ENCODE results near the gene ACTN2. TPM values are rescaled to one million over a fixed set of nuclear protein-coding genes. Genes with fewer than 3 reads are reported as not detected.

ACTN2 gene
- total RNA-seq, 1 donor from 2014 or later: 2.4 TPM

DNA sequence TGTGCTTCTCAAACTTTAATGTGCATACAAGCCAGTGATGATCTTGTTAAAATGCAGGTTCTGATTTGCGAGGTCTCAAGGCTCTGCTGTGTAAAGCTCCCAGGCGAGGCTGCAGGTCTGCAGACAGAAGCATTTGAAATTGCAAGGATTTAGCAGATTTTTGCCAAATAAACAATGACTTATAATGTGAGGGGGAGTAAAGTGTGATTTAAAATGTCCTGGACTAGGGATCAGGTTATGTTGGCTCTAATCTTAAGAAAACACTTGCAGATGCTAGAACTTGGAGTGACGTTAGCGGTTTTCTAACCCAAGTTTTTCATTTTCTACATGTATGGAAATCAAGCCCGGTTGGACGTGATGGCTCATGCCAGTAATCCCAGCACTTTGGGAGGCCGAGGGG is 16.2 kb upstream of the ACTN2 start:
- Mint-ChIP-seq H3K27me3 (peaks cover 40% of the 10 kb centered on the region), H3K27ac (no peak overlapping the region), H3K4me3 (no peak overlapping the region), H3K36me3 (no peaks in the 10 kb centered on the region), H3K9me3 (no peaks in the 10 kb centered on the region), H3K4me1 (ENCODE audit: unreplicated experiment) (no peaks in the 10 kb centered on the region)
- TF ChIP-seq, protein P1, sequence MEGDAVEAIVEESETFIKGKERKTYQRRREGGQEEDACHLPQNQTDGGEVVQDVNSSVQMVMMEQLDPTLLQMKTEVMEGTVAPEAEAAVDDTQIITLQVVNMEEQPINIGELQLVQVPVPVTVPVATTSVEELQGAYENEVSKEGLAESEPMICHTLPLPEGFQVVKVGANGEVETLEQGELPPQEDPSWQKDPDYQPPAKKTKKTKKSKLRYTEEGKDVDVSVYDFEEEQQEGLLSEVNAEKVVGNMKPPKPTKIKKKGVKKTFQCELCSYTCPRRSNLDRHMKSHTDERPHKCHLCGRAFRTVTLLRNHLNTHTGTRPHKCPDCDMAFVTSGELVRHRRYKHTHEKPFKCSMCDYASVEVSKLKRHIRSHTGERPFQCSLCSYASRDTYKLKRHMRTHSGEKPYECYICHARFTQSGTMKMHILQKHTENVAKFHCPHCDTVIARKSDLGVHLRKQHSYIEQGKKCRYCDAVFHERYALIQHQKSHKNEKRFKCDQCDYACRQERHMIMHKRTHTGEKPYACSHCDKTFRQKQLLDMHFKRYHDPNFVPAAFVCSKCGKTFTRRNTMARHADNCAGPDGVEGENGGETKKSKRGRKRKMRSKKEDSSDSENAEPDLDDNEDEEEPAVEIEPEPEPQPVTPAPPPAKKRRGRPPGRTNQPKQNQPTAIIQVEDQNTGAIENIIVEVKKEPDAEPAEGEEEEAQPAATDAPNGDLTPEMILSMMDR (conservative IDR thresholded peaks at IDR 0.05): no peak
- DNase-seq (ENCODE audit: extremely low spot score, unreplicated experiment): no peak

DNA sequence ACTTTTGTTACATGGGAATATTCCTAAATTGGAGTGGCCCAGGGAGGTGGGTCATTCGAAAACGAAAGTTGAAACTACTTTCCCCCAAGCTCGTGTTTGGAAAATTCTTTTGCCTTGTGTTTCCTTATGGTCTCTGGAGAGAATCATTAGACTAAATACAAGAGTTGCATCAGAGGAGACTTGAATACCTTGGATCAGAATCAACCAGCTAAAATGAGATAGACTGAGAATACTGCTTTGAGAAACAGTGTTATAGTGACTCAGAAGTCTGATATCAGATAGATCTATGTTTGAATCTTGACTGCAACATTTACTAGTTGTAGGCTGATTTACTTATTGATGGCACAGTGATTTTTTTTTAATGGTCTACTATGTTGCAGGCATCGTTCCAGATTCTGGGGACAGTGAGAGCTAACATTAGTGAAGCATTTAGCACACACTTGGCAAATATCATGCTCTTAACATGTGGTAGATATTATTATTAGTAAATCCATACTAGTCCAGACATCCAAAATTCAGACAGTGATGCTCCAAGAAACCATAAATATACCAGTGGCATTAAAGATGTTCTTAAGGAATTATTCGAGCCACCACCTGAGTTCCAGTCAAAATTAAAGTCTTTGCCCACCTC is 12.9 kb upstream of the ACTN2 start:
- H3K9me3 Mint-ChIP-seq: no peaks in the 10 kb centered on the region
- no peaks in the 10 kb centered on the region for H3K36me3 Mint-ChIP-seq
- no peak overlapping the region for H3K4me3 Mint-ChIP-seq
- DNase-seq (ENCODE audit: extremely low spot score, unreplicated experiment): no peak
- H3K27me3 Mint-ChIP-seq: peaks cover 49% of the 10 kb centered on the region
- TF ChIP-seq, protein P1 (conservative IDR thresholded peaks at IDR 0.05): no peak
- H3K4me1 Mint-ChIP-seq (ENCODE audit: unreplicated experiment): no peaks in the 10 kb centered on the region
- H3K27ac Mint-ChIP-seq: no peak overlapping the region

GRCh38 chr1:236677641-236678235 is 8.6 kb upstream of the ACTN2 start:
- TF ChIP-seq, protein P1 (conservative IDR thresholded peaks at IDR 0.05): no peak
- no peak overlapping the region for H3K4me3 Mint-ChIP-seq
- H3K9me3 Mint-ChIP-seq: no peaks in the 10 kb centered on the region
- no peaks in the 10 kb centered on the region for H3K36me3 Mint-ChIP-seq
- peaks cover 56% of the 10 kb centered on the region for H3K27me3 Mint-ChIP-seq
- DNase-seq (ENCODE audit: extremely low spot score, unreplicated experiment): no peak
- H3K4me1 Mint-ChIP-seq (ENCODE audit: unreplicated experiment): no peaks in the 10 kb centered on the region
- H3K27ac Mint-ChIP-seq: no peak overlapping the region

GRCh38 chr1:236681219-236681618 is 5.1 kb upstream of the ACTN2 start:
- H3K36me3 Mint-ChIP-seq: no peaks in the 10 kb centered on the region
- peaks cover 4% of the 10 kb centered on the region for H3K4me1 Mint-ChIP-seq (ENCODE audit: unreplicated experiment)
- TF ChIP-seq, protein P1 (conservative IDR thresholded peaks at IDR 0.05): no peak
- peaks cover 55% of the 10 kb centered on the region for H3K27me3 Mint-ChIP-seq
- DNase-seq (ENCODE audit: extremely low spot score, unreplicated experiment): no peak
- H3K4me3 Mint-ChIP-seq: no peak overlapping the region
- H3K9me3 Mint-ChIP-seq: no peaks in the 10 kb centered on the region
- no peak overlapping the region for H3K27ac Mint-ChIP-seq

- DNase-seq (ENCODE audit: extremely low spot score, unreplicated experiment): no peak
- H3K36me3 Mint-ChIP-seq: no peaks in the 10 kb centered on the region
- peak overlapping the region; percentile 80 for H3K4me3 Mint-ChIP-seq
- peak overlapping the region; percentile 40 for H3K27ac Mint-ChIP-seq
- H3K27me3 Mint-ChIP-seq: peaks cover 66% of the 10 kb centered on the region
- H3K9me3 Mint-ChIP-seq: no peaks in the 10 kb centered on the region
- H3K4me1 Mint-ChIP-seq (ENCODE audit: unreplicated experiment): peaks cover 8% of the 10 kb centered on the region
- TF ChIP-seq, protein P1 (conservative IDR thresholded peaks at IDR 0.05): no peak
These were observed 938 bp upstream of the ACTN2 start for GRCh38 chr1:236685205-236685916.
